SK-N-SH treated with all-trans-retinoic acid at 6 μM for 48 hours (cell line): ENCODE data around the gene PPM1H.

Experiments
- POU6F1 ChIP-seq: fragments of 250-450 bp; sonication (Bioruptor Pico); IDR thresholded peaks from 2 replicates; pipeline ENCODE4 v1.8.0; 2021; ENCODE audit warnings: low read depth, mild to moderate bottlenecking, moderate library complexity, borderline replicate concordance
- ZFP3 ChIP-seq: fragments of 250-450 bp; sonication (Bioruptor Pico); IDR thresholded peaks from 2 replicates; pipeline ENCODE4 v1.5.0; 2020; ENCODE audit warnings: mild to moderate bottlenecking, moderate library complexity

GRCh38 chr12:62771828-62772227 lies 163.1 kb downstream of the PPM1H start:
- TF ChIP-seq POU6F1 (CRISPR knock-in tag) (no peak), ZFP3 (CRISPR knock-in tag) (no peak)
